Measurements from ENCODE around the gene ANO7.

DNA sequence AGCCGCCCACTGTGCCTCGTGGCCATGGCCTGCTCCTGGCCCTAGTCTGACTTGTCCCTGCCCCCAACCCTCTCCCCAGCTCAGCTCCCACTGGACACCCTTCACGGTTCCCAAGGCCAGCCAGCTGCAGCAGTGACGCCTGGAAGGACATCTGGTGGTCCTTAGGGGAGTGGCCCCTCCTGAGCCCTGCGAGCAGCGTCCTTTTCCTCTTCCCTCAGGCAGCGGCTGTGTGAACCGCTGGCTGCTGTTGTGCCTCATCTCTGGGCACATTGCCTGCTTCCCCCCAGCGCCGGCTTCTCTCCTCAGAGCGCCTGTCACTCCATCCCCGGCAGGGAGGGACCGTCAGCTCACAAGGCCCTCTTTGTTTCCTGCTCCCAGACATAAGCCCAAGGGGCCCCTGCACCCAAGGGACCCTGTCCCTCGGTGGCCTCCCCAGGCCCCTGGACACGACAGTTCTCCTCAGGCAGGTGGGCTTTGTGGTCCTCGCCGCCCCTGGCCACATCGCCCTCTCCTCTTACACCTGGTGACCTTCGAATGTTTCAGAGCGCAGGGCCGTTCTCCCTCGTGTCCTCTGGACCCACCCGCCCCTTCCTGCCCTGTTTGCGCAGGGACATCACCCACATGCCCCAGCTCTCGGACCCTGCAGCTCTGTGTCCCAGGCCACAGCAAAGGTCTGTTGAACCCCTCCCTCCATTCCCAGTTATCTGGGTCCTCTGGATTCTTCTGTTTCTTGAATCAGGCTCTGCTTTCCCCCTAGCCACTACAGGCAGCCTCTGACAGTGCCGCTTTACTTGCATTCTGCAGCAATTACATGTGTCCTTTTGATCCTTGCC lies 35.8 kb downstream of the ANO7 start:
- TF ChIP-seq, protein P1, sequence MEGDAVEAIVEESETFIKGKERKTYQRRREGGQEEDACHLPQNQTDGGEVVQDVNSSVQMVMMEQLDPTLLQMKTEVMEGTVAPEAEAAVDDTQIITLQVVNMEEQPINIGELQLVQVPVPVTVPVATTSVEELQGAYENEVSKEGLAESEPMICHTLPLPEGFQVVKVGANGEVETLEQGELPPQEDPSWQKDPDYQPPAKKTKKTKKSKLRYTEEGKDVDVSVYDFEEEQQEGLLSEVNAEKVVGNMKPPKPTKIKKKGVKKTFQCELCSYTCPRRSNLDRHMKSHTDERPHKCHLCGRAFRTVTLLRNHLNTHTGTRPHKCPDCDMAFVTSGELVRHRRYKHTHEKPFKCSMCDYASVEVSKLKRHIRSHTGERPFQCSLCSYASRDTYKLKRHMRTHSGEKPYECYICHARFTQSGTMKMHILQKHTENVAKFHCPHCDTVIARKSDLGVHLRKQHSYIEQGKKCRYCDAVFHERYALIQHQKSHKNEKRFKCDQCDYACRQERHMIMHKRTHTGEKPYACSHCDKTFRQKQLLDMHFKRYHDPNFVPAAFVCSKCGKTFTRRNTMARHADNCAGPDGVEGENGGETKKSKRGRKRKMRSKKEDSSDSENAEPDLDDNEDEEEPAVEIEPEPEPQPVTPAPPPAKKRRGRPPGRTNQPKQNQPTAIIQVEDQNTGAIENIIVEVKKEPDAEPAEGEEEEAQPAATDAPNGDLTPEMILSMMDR (IDR thresholded peaks at IDR 0.05): no peak
- TF ChIP-seq POLR2A (IDR thresholded peaks at IDR 0.05): no peak
